IMR-90 (cell line): Measurements from ENCODE around the gene CORO7. TPM values are rescaled to one million over a fixed set of nuclear protein-coding genes. Genes with fewer than 3 reads are reported as not detected.

Experiments used
- ATAC-seq: fragments of 200-7000 bp; cut with Tn5 transposase; 2 replicates; pipeline ENCODE4 v1.9.1; 2020; ENCODE audit warnings: low read depth, mild to moderate bottlenecking, moderate library complexity
- BruUV-seq: library from RNA; stranded (reverse); fragments of 400-500 nt; replicated peaks from 2 replicates; lab custom pipeline; 2021; lab: Mats Ljungman, UMichigan
- CTCF ChIA-PET: fragments of 300-600 bp; formaldehyde crosslinking; extraction: SDS; loops from one replicate; lab custom pipeline; 2021; ENCODE audit warnings: antibody characterized with exemption; lab: Yijun Ruan, JAX
- POLR2A ChIA-PET: fragments of 300-600 bp; sonication (Branson Sonifier 250); formaldehyde crosslinking; loops from one replicate; lab custom pipeline; 2022; ENCODE audit warnings: antibody characterized with exemption; ENCODE audit not compliant: unreplicated experiment; lab: Charles Lee
- DNase-seq: peaks from one replicate; pipeline ENCODE4 v3.0.0; 2013
- H2AFZ ChIP-seq: replicated peaks from 2 replicates; pipeline ENCODE3; 2013; ENCODE audit warnings: low read length, mild to moderate bottlenecking; ENCODE audit not compliant: poor library complexity
- H2AK5ac ChIP-seq: 2 replicates; pipeline ENCODE4 v1.6.1; 2013; ENCODE audit warnings: low read depth, low read length, inconsistent platforms
- H2AK9ac ChIP-seq: replicated peaks from 2 replicates; pipeline ENCODE3; 2013; ENCODE audit warnings: mild to moderate bottlenecking, low read depth, low read length, moderate library complexity; ENCODE audit not compliant: poor library complexity
- H2BK120ac ChIP-seq: 2 replicates; pipeline ENCODE4 v1.6.1; 2013; ENCODE audit warnings: low read depth, low read length, inconsistent platforms
- H2BK15ac ChIP-seq: 3 replicates; pipeline ENCODE4 v1.6.1; 2013; ENCODE audit warnings: low read depth, low read length, inconsistent platforms
- H2BK20ac ChIP-seq: 2 replicates; pipeline ENCODE4 v1.6.1; 2013; ENCODE audit warnings: low read depth, mild to moderate bottlenecking, inconsistent platforms, low read length, moderate library complexity
- H2BK5ac ChIP-seq: 2 replicates; pipeline ENCODE4 v1.6.1; 2013; ENCODE audit warnings: mild to moderate bottlenecking, low read depth, low read length, inconsistent platforms; ENCODE audit not compliant: poor library complexity, severe bottlenecking
- H3K14ac ChIP-seq: replicated peaks from 2 replicates; pipeline ENCODE4 v1.6.1; 2013; ENCODE audit warnings: low read depth, low read length, inconsistent platforms
- H3K18ac ChIP-seq: 2 replicates; pipeline ENCODE4 v1.6.1; 2013; ENCODE audit warnings: low read depth, low read length, control low read depth
- H3K23ac ChIP-seq: 2 replicates; pipeline ENCODE4 v1.6.1; 2013; ENCODE audit warnings: low read depth, low read length, inconsistent platforms
- H3K27ac ChIP-seq: 2 replicates; pipeline ENCODE4 v1.5.1; 2013; ENCODE audit warnings: mild to moderate bottlenecking, control low read depth, low read length; ENCODE audit not compliant: insufficient read depth
- H3K27me3 ChIP-seq: 2 replicates; pipeline ENCODE4 v1.6.1; 2013; ENCODE audit warnings: low read length; ENCODE audit not compliant: control insufficient read depth, insufficient read depth
- H3K36me3 ChIP-seq: 2 replicates; pipeline ENCODE4 v1.6.1; 2013; ENCODE audit warnings: low read length, mixed read lengths; ENCODE audit not compliant: control insufficient read depth, insufficient read depth
- H3K4ac ChIP-seq: 2 replicates; pipeline ENCODE4 v1.6.1; 2013; ENCODE audit warnings: low read depth, low read length, inconsistent platforms
- H3K4me1 ChIP-seq: 2 replicates; pipeline ENCODE4 v1.6.1; 2013; ENCODE audit warnings: low read length, mixed read lengths; ENCODE audit not compliant: control insufficient read depth, insufficient read depth
- H3K4me2 ChIP-seq: 2 replicates; pipeline ENCODE4 v1.6.1; 2013; ENCODE audit warnings: low read depth, mild to moderate bottlenecking, control low read depth, low read length, moderate library complexity
- H3K4me3 ChIP-seq: 2 replicates; pipeline ENCODE4 v1.5.1; 2013; ENCODE audit warnings: low read depth, mild to moderate bottlenecking, control low read depth, low read length, moderate library complexity; ENCODE audit not compliant: insufficient read depth
- H3K56ac ChIP-seq: 2 replicates; pipeline ENCODE4 v1.6.1; 2013; ENCODE audit warnings: low read length, inconsistent platforms; ENCODE audit not compliant: insufficient read depth; ENCODE audit errors: extremely low read depth
- H3K79me1 ChIP-seq, 2 experiments: 2 replicates each; pipeline ENCODE4 v1.6.1; 2013; ENCODE audit warnings: low read length in 2 of 2, inconsistent platforms in 1 of 2, low read depth in 1 of 2
- H3K9ac ChIP-seq: 2 replicates; pipeline ENCODE4 v1.6.1; 2013; ENCODE audit warnings: low read depth, low read length, control low read depth
- H3K9me1 ChIP-seq: 2 replicates; pipeline ENCODE4 v1.6.1; 2013; ENCODE audit warnings: low read length, inconsistent platforms; ENCODE audit not compliant: insufficient read depth
- H3K9me3 ChIP-seq: 2 replicates; pipeline ENCODE4 v1.6.1; 2013; ENCODE audit warnings: low read length; ENCODE audit not compliant: control insufficient read depth, insufficient read depth
- H4K20me1 ChIP-seq: 2 replicates; pipeline ENCODE4 v1.6.1; 2013; ENCODE audit warnings: low read length, inconsistent platforms; ENCODE audit not compliant: insufficient read depth
- H4K5ac ChIP-seq: 2 replicates; pipeline ENCODE4 v1.6.1; 2013; ENCODE audit warnings: mild to moderate bottlenecking, low read depth, low read length, control low read depth
- H4K8ac ChIP-seq, 2 experiments: 2 replicates each; pipeline ENCODE4 v1.6.1; 2013; ENCODE audit warnings: low read depth in 2 of 2, low read length in 2 of 2, control low read depth in 1 of 2, inconsistent platforms in 1 of 2
- H4K91ac ChIP-seq: 2 replicates; pipeline ENCODE4 v1.6.1; 2013; ENCODE audit warnings: low read depth, low read length, inconsistent platforms; ENCODE audit not compliant: insufficient read depth
- CEBPB ChIP-seq: IDR thresholded peaks from 2 replicates; pipeline ENCODE4 v1.6.1; 2012; ENCODE audit warnings: low read depth, low read length, improper control_type of control experiment
- CHD1 ChIP-seq: IDR thresholded peaks from 2 replicates; pipeline ENCODE4 v1.6.1; 2012; ENCODE audit warnings: low read depth, low read length, improper control_type of control experiment
- ELK1 ChIP-seq: fragments of 150-350 bp; IDR thresholded peaks from 2 replicates; pipeline ENCODE4 v1.6.1; 2016; ENCODE audit warnings: low read depth, mild to moderate bottlenecking, low read length, moderate library complexity, borderline replicate concordance
- FOS ChIP-seq: fragments of 150-350 bp; IDR thresholded peaks from 2 replicates; pipeline ENCODE4 v1.6.1; 2016; ENCODE audit warnings: low read depth, low read length
- MAFK ChIP-seq: IDR thresholded peaks from 2 replicates; pipeline ENCODE4 v1.6.1; 2012; ENCODE audit warnings: low read depth, low read length, improper control_type of control experiment
- NFE2L2 ChIP-seq: fragments of 150-350 bp; IDR thresholded peaks from 2 replicates; pipeline ENCODE4 v1.6.1; 2016; ENCODE audit warnings: low read depth, mild to moderate bottlenecking, low read length
- RAD21 ChIP-seq: IDR thresholded peaks from 2 replicates; pipeline ENCODE4 v1.6.1; 2012; ENCODE audit warnings: low read length, improper control_type of control experiment
- RCOR1 ChIP-seq: IDR thresholded peaks from 2 replicates; pipeline ENCODE4 v1.6.1; 2012; ENCODE audit warnings: mild to moderate bottlenecking, low read length, improper control_type of control experiment; ENCODE audit not compliant: insufficient replicate concordance
- RFX5 ChIP-seq: IDR thresholded peaks from 2 replicates; pipeline ENCODE4 v1.8.0; 2012; ENCODE audit warnings: low read depth, mild to moderate bottlenecking, low read length, moderate library complexity
- SMC3 ChIP-seq: fragments of 150-350 bp; IDR thresholded peaks from 2 replicates; pipeline ENCODE4 v1.6.1; 2016; ENCODE audit warnings: low read depth, mild to moderate bottlenecking, antibody characterized with exemption, low read length, moderate library complexity
- USF2 ChIP-seq: fragments of 150-350 bp; IDR thresholded peaks from 2 replicates; pipeline ENCODE4 v1.6.1; 2017; ENCODE audit warnings: mild to moderate bottlenecking, antibody characterized with exemption, low read length, low read depth
- WGBS, 2 experiments: methylation state at CpG; one replicate each; pipeline versions ENCODE4 v1.1.5 to v1.1.7; 2013; ENCODE audit warnings: missing lambda C conversion rate in 2 of 2; ENCODE audit not compliant: insufficient read length in 1 of 2; ENCODE audit errors: extremely low coverage in 2 of 2; 5-methylcytosine and 5-hydroxymethylcytosine counted together
- dilution Hi-C: fragments of 300-500 bp; cut with HindIII; formaldehyde crosslinking; loops from one replicate; pipeline ENCODE4 v1.14.3; 2018; ENCODE audit warnings: low sequenced_read_pairs; ENCODE audit not compliant: unreplicated experiment
- in situ Hi-C: fragments of 300-500 bp; cut with MboI; formaldehyde crosslinking; loops from 3 replicates; pipeline ENCODE4 v1.14.3; 2019; ENCODE audit warnings: low sequenced_read_pairs, inconsistent platforms, mixed read lengths
- intact Hi-C: fragments of 100-400 bp; cut with micrococcal nuclease; formaldehyde crosslinking; loops from 2 replicates; pipeline ENCODE4 v1.10.0; 2022
- polyA plus RNA-seq, 3 experiments: library from polyadenylated mRNA; depleted of rRNA; stranded (reverse); fragments of >200 nt; gene quantifications; 2 replicates each; pipeline ENCODE4 v1.2.3, GENCODE V29; 2012; ENCODE audit warnings: low replicate concordance in 1 of 3
- total RNA-seq: library from RNA; depleted of rRNA; stranded (reverse); fragments of >200 nt; gene quantifications from 2 replicates; pipeline ENCODE4 v1.2.3, GENCODE V29; 2012

Gene CORO7
- total and polyA plus RNA-seq, 2 of the 4 experiments (the other 2 are of a cell fraction), result 6.3 to 26.7 TPM

- TF ChIP-seq USF2, result no peak
- TF ChIP-seq RCOR1, result no peak
Observed at GRCh38 chr16:4388271-4389021, 27.9 kb downstream of the CORO7 start (continued).

- Histone ChIP-seq H4K20me1 (peaks cover 44% of the 10 kb centered on the region), H3K36me3 (peaks cover 16% of the 10 kb centered on the region), H2BK20ac (0 out of 2 replicates have a peak overlapping the region, but pooled peaks have one; percentile 42), H3K14ac (peak overlapping the region; percentile 74; the same call in 1 of the 2 replicates), H2AK9ac (peak overlapping the region; percentile 94), H2AFZ (peak overlapping the region; percentile 61), H3K23ac (no peak overlapping the region), H4K8ac (peak overlapping the region; percentile 36 to 74; a peak in 2 of 4 replicates), H2AK5ac (peak overlapping the region; percentile 93), H3K18ac (no peak overlapping the region), H2BK5ac (peak overlapping the region; percentile 54), H3K79me1 (peaks cover 0 to 76% of the 10 kb centered on the region in 2 experiments; a peak in 2 of 4 replicates), H3K27ac (peak overlapping the region; percentile 18; the same call in 1 of the 2 replicates), H3K9me1 (peaks cover 21% of the 10 kb centered on the region), H3K9ac (no peak overlapping the region), H3K56ac (0 out of 2 replicates have a peak overlapping the region, but pooled peaks have one; percentile 3), H3K27me3 (no peaks in the 10 kb centered on the region), H3K4me3 (no peak overlapping the region), H2BK15ac (peak overlapping the region; percentile 70; the same call in 2 of the 3 replicates), H3K4me2 (no peak overlapping the region), H4K5ac (no peak overlapping the region), H4K91ac (peak overlapping the region; percentile 75; the same call in 1 of the 2 replicates), H3K4me1 (peaks cover 46% of the 10 kb centered on the region), H3K9me3 (no peaks in the 10 kb centered on the region), H2BK120ac (peak overlapping the region; percentile 62), H3K4ac (peak overlapping the region; percentile 87; the same call in 1 of the 2 replicates)
- DNase-seq (no peak), ATAC-seq (no peak)
- dilution Hi-C loops, result no loop called here
- CTCF ChIA-PET, result interaction anchor here (2.4 kb wide), 1 partner anchor 15 kb away, joined by 7 read pairs; no protein-coding TSS in a partner anchor
- WGBS, 2 experiments, result 91% methylated on average over 10 of the region's 20 CpGs; no CpG with 5 or more reads in 1 of the 2 experiments
- BruUV-seq, result no TSS peak
- in situ Hi-C loops, result no loop called here
- intact Hi-C loops, result no loop called here
- POLR2A ChIA-PET, result no interaction called here
- TF ChIP-seq CEBPB (no peak), ELK1 (no peak), SMC3 (no peak), CHD1 (no peak), MAFK (no peak), RAD21 (no peak), RCOR1 (no peak), FOS (no peak), RFX5 (no peak), NFE2L2 (no peak)
Observed at GRCh38 chr16:4387781-4388180, 28.6 kb downstream of the CORO7 start.
